Astrocyte of the hippocampus (primary cell): ENCODE measurements around the gene CDC27.
"Not testable (repeated sequence)": the region's sequence is repeated elsewhere in the genome, so short reads cannot be mapped to it uniquely, and the experiment has no call there.

Experiments
- DNase-seq: peaks from one replicate; pipeline ENCODE4 v3.0.0; 2011; ENCODE audit warnings: low read depth, low spot score

CDC27 gene

DNA sequence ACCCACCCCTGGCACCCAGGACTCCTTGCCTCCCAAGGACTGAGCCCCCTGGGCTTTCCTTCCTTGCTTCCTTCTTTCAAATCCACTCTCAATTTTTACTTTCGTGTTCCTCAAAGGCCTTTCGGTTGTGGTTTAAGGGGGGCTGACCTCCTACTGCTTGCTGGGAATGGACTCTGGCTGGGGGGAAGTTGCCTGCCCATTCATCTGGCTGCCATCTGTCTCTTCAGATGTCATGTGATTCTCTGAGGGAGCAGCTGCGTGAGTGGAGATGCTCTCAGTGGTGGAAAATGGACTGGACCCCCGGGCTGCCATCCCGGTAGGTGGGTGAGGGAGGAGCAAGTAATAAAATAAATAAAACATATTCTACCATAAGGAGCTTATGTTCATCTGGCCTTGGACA lies 116.2 kb downstream of the CDC27 start:
- peak; percentile 42 for DNase-seq

DNA sequence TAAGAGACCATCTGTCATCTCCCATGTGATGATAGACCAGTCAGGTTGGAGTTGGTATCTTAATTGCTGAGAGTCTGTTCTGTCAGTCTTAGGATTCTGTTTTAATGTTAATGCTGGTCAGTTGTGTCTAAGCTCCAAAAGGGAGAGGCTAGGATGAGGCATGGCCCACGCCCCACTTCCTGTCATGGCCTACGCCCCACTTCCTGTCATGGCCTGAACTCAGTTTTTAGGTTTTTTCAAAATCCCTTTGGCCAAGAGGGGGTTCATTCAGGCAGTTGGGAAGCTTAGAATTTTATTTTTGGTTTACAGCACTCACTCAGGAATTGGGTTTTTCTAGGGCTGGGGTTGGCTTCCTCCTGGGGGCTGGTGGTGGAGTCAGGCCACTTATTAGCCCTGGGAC lies 117.9 kb downstream of the CDC27 start:
- not testable (repeated sequence) for DNase-seq

DNA sequence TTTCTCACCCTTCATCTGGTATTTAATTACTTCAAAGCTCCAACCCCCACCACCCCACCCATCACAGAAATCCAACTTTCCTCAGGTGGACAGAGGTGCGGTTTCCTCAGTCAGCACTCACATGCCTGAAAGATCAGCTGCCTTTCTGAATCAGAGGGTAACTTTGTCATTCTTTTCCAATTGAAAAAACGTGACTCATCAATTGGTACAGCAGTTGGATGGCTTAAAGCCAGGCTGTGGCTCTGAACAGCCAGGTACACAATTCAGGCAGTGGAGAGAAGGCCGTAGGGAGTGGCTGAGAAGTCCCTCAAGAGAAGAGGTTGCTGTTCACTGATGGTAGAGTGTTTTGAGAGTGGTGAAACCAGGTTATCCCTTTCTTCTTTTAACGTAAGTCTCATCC lies 118.8 kb downstream of the CDC27 start:
- peak; percentile 66 for DNase-seq
